OCI-LY1 (cell line): Measurements from ENCODE around the gene ZFP90.
"Not testable (repeated sequence)": the region's sequence is repeated elsewhere in the genome, so short reads cannot be mapped to it uniquely, and the experiment has no call there.

Experiments used
- H2AFZ ChIP-seq: fragments of 200-600 bp; sonication (generic), shearing (Covaris generic); 2 replicates; pipeline ENCODE4 v1.6.0; 2014; ENCODE audit warnings: antibody characterized with exemption, mild to moderate bottlenecking, low read length
- H3F3A ChIP-seq: fragments of 200-600 bp; sonication (generic), shearing (Covaris generic); 2 replicates; pipeline ENCODE4 v1.6.0; 2014; ENCODE audit warnings: mild to moderate bottlenecking, antibody characterized with exemption, low read length, moderate library complexity; ENCODE audit not compliant: insufficient read depth
- H3K27ac ChIP-seq: fragments of 200-600 bp; sonication (generic); 2 replicates; pipeline ENCODE4 v1.5.1; 2014; ENCODE audit warnings: low read length, mixed run types, mild to moderate bottlenecking, low read depth; ENCODE audit not compliant: poor library complexity, severe bottlenecking
- H3K27me3 ChIP-seq: fragments of 200-600 bp; sonication (generic); 2 replicates; pipeline ENCODE4 v1.6.0; 2014; ENCODE audit warnings: antibody characterized with exemption, mild to moderate bottlenecking, low read length, moderate library complexity; ENCODE audit not compliant: insufficient read depth
- H3K36me3 ChIP-seq: fragments of 200-600 bp; sonication (generic); 2 replicates; pipeline ENCODE4 v1.6.1; 2014; ENCODE audit warnings: mild to moderate bottlenecking, antibody characterized with exemption, low read length, moderate library complexity, mixed read lengths; ENCODE audit not compliant: insufficient read depth
- H3K4me1 ChIP-seq: fragments of 200-600 bp; sonication (generic); 2 replicates; pipeline ENCODE4 v1.5.1; 2014; ENCODE audit warnings: mild to moderate bottlenecking, low read length, moderate library complexity; ENCODE audit not compliant: insufficient read depth, severe bottlenecking
- H3K4me2 ChIP-seq: fragments of 200-600 bp; sonication (generic), shearing (Covaris generic); 2 replicates; pipeline ENCODE4 v1.6.1; 2014; ENCODE audit warnings: low read length
- H3K4me3 ChIP-seq: fragments of 200-600 bp; sonication (generic); 2 replicates; pipeline ENCODE4 v1.5.1; 2014; ENCODE audit warnings: low read length, low read depth, mild to moderate bottlenecking, mixed read lengths; ENCODE audit not compliant: poor library complexity, severe bottlenecking
- H3K79me2 ChIP-seq: fragments of 200-600 bp; shearing (Covaris generic); 2 replicates; pipeline ENCODE4 v1.6.1; 2016; ENCODE audit warnings: mixed run types, low read length, mixed read lengths; ENCODE audit not compliant: insufficient read depth
- H3K9ac ChIP-seq: fragments of 200-600 bp; sonication (generic), shearing (Covaris generic); 2 replicates; pipeline ENCODE4 v1.6.1; 2014; ENCODE audit warnings: mild to moderate bottlenecking, low read length, mixed read lengths
- H3K9me2 ChIP-seq: fragments of 200-600 bp; sonication (generic), shearing (Covaris generic); 2 replicates; pipeline ENCODE4 v1.6.1; 2014; ENCODE audit warnings: low read depth, mild to moderate bottlenecking, low read length, mixed read lengths
- H3K9me3 ChIP-seq: fragments of 200-600 bp; shearing (Covaris generic); 2 replicates; pipeline ENCODE4 v1.6.1; 2014; ENCODE audit warnings: low read length, mixed read lengths
- H4K20me1 ChIP-seq: fragments of 200-600 bp; sonication (generic), shearing (Covaris generic); 2 replicates; pipeline ENCODE4 v1.6.0; 2016; ENCODE audit warnings: mild to moderate bottlenecking, low read length; ENCODE audit not compliant: insufficient read depth
- EZH2 ChIP-seq: fragments of 200-600 bp; sonication (generic), shearing (Covaris generic); IDR thresholded peaks from 2 replicates; pipeline ENCODE4 v1.8.0; 2017; ENCODE audit warnings: borderline replicate concordance, mixed run types, mild to moderate bottlenecking, antibody characterized with exemption, low read length, moderate library complexity, mixed read lengths
- TF ChIP-seq, protein P1 (sequence below): fragments of 200-600 bp; sonication (generic), shearing (Covaris generic); IDR thresholded peaks from 2 replicates; pipeline ENCODE4 v1.5.1; 2017; ENCODE audit warnings: mild to moderate bottlenecking, antibody characterized with exemption, low read length, moderate library complexity, mixed read lengths

ZFP90 gene

DNA sequence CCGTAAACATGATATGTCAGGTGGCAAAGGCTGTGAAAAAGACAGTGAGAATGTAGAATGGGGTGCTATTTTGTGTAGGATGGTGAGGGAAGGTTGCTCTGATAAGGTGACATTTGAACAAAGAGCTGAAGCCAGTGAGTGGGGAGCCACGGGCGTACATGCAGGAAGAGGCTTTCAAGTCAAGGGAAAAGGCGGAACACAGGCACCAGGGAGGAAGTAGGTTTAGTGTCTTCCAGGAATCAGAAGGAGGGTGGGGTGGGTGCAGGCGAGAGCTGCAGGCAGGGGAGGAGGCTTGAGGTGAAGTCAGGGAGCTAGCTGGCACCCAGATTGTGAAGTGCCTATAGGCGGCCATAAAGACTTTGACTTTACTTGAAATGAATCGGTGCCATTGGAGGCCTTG is 14.1 kb downstream of the ZFP90 start:
- Histone ChIP-seq H3K36me3 (peaks cover 85% of the 10 kb centered on the region), H3F3A (no peaks in the 10 kb centered on the region), H3K79me2 (no peaks in the 10 kb centered on the region), H3K27me3 (no peaks in the 10 kb centered on the region), H2AFZ (no peak overlapping the region), H3K9ac (no peak overlapping the region), H4K20me1 (no peaks in the 10 kb centered on the region), H3K4me2 (no peak overlapping the region), H3K9me2 (no peaks in the 10 kb centered on the region), H3K4me1 (no peaks in the 10 kb centered on the region), H3K4me3 (no peak overlapping the region), H3K27ac (no peak overlapping the region), H3K9me3 (peaks cover 38% of the 10 kb centered on the region)
- no peak for TF ChIP-seq EZH2
- TF ChIP-seq, protein P1, sequence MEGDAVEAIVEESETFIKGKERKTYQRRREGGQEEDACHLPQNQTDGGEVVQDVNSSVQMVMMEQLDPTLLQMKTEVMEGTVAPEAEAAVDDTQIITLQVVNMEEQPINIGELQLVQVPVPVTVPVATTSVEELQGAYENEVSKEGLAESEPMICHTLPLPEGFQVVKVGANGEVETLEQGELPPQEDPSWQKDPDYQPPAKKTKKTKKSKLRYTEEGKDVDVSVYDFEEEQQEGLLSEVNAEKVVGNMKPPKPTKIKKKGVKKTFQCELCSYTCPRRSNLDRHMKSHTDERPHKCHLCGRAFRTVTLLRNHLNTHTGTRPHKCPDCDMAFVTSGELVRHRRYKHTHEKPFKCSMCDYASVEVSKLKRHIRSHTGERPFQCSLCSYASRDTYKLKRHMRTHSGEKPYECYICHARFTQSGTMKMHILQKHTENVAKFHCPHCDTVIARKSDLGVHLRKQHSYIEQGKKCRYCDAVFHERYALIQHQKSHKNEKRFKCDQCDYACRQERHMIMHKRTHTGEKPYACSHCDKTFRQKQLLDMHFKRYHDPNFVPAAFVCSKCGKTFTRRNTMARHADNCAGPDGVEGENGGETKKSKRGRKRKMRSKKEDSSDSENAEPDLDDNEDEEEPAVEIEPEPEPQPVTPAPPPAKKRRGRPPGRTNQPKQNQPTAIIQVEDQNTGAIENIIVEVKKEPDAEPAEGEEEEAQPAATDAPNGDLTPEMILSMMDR, result no peak

DNA sequence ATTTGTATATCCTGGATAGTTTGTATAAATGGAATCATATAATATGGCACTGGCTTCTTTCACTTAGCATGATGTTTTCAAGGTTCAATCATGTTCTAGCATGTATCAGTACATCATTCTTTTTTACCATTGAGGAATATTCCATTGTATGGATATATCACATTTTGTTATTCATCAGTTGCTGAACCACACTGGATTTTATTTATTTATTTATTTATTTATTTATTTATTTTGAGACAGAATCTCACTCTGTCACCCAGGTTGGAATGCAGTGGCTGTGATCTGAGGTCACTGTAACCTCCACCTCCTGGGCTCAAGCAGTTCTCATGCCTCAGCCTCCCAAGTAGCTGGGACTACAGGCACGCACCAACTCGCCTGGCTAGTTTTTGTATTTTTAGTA is 21.2 kb downstream of the ZFP90 start:
- H3K79me2 ChIP-seq, H3F3A ChIP-seq, H3K9ac ChIP-seq, H3K4me1 ChIP-seq, H3K27me3 ChIP-seq, H3K27ac ChIP-seq, H3K4me2 ChIP-seq, H2AFZ ChIP-seq, H4K20me1 ChIP-seq, H3K9me2 ChIP-seq, H3K4me3 ChIP-seq: not testable (repeated sequence)
- Histone ChIP-seq H3K9me3 (peaks cover 72% of the 10 kb centered on the region), H3K36me3 (peaks cover 79% of the 10 kb centered on the region)

DNA sequence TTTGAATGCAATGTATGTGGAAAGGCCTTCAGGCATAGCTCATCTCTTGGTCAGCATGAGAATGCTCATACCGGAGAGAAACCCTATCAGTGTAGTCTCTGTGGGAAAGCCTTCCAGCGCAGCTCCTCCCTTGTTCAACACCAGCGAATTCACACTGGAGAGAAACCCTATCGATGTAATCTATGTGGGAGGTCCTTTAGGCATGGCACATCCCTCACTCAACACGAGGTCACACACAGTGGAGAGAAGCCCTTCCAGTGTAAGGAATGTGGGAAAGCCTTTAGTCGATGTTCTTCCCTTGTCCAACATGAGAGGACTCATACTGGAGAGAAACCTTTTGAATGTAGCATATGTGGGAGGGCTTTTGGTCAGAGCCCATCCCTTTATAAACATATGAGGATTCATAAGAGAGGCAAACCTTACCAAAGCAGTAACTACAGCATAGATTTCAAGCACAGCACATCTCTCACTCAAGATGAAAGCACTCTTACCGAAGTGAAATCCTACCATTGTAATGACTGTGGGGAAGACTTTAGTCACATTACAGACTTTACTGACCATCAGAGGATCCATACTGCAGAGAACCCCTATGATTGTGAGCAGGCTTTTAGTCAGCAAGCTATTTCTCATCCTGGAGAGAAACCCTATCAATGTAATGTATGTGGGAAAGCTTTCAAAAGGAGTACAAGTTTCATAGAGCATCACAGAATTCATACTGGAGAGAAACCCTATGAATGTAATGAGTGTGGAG is 24.7 kb downstream of the ZFP90 start:
- peaks cover 53% of the 10 kb centered on the region for H3K36me3 ChIP-seq
- H3F3A ChIP-seq, result peaks cover 5% of the 10 kb centered on the region; the same call in 1 of the 2 replicates

More for the DNA sequence above, 24.7 kb downstream of the ZFP90 start:
- H3K4me2 ChIP-seq, result no peak overlapping the region
- H3K9me2 ChIP-seq, result no peaks in the 10 kb centered on the region
- H3K4me3 ChIP-seq, result no peak overlapping the region
- no peak overlapping the region for H3K27ac ChIP-seq
- H3K27me3 ChIP-seq, result no peaks in the 10 kb centered on the region
- no peaks in the 10 kb centered on the region for H3K79me2 ChIP-seq
- H3K4me1 ChIP-seq, result no peaks in the 10 kb centered on the region
- no peaks in the 10 kb centered on the region for H4K20me1 ChIP-seq
- H3K9me3 ChIP-seq, result peaks cover 82% of the 10 kb centered on the region
- H2AFZ ChIP-seq, result no peak overlapping the region
- TF ChIP-seq, protein P1, result no peak
- TF ChIP-seq EZH2, result no peak
- no peak overlapping the region for H3K9ac ChIP-seq
